Fibroblast of skin of left biceps (primary cell): ENCODE measurements around the gene CFL2.
"Not testable (repeated sequence)": the region's sequence is repeated elsewhere in the genome, so short reads cannot be mapped to it uniquely, and the experiment has no call there.

ENCODE experiments used
- DNase-seq, 2 experiments: peaks; one replicate each; pipeline ENCODE4 v3.0.0-alpha.2; 2013; ENCODE audit warnings: low read depth in 2 of 2

Gene CFL2

GRCh38 chr14:34711796-34712712, 2.3 kb downstream of the CFL2 start:
- DNase-seq = no peak

- DNase-seq = peak; percentile 92
These were observed 3.2 kb downstream of the CFL2 start for GRCh38 chr14:34711169-34711568.

- no peak for DNase-seq
These were observed 3.6 kb downstream of the CFL2 start for GRCh38 chr14:34710744-34711143.

- DNase-seq = no peak
These were observed 4.4 kb downstream of the CFL2 start for GRCh38 chr14:34710006-34710405.

GRCh38 chr14:34707722-34708121, 6.7 kb downstream of the CFL2 start:
- no peak for DNase-seq

- DNase-seq = no peak
These were observed 12.6 kb downstream of the CFL2 start for GRCh38 chr14:34701808-34702207.

- no peak for DNase-seq
These were observed 13.7 kb downstream of the CFL2 start for GRCh38 chr14:34700622-34701130.

- DNase-seq = peak; percentile 90 to 93
These were observed 14.3 kb downstream of the CFL2 start for GRCh38 chr14:34699873-34700621.

GRCh38 chr14:34694216-34694615, 20.2 kb downstream of the CFL2 start:
- not testable (repeated sequence) for DNase-seq

- no peak for DNase-seq
These were observed 21.0 kb downstream of the CFL2 start for GRCh38 chr14:34693228-34693939.

GRCh38 chr14:34692898-34693227, 21.5 kb downstream of the CFL2 start:
- no peak for DNase-seq

- DNase-seq = no peak
These were observed 22.0 kb downstream of the CFL2 start for GRCh38 chr14:34692348-34692747.

GRCh38 chr14:34691206-34691605, 23.2 kb downstream of the CFL2 start:
- no peak for DNase-seq

- no peak for DNase-seq
These were observed 25.8 kb downstream of the CFL2 start for GRCh38 chr14:34688470-34689206.

GRCh38 chr14:34685819-34686428, 28.5 kb downstream of the CFL2 start:
- no peak for DNase-seq

GRCh38 chr14:34684578-34684977, 29.8 kb downstream of the CFL2 start:
- no peak for DNase-seq

GRCh38 chr14:34682787-34683321, 31.5 kb downstream of the CFL2 start:
- no peak for DNase-seq

GRCh38 chr14:34680806-34681479, 33.5 kb downstream of the CFL2 start:
- no peak for DNase-seq

- DNase-seq = no peak
These were observed 35.7 kb downstream of the CFL2 start for GRCh38 chr14:34678735-34679134.

- no peak for DNase-seq
These were observed 36.1 kb downstream of the CFL2 start for GRCh38 chr14:34678306-34678705.
